HG03060 (cell line): ENCODE results near the gene MFNG.

Experiments
- ATAC-seq: cut with Tn5 transposase; IDR thresholded peaks from one replicate; pipeline ENCODE4 v1.9.1; 2021; ENCODE audit warnings: low read depth, moderate number of reproducible peaks; ENCODE audit not compliant: unreplicated experiment

Gene MFNG

DNA sequence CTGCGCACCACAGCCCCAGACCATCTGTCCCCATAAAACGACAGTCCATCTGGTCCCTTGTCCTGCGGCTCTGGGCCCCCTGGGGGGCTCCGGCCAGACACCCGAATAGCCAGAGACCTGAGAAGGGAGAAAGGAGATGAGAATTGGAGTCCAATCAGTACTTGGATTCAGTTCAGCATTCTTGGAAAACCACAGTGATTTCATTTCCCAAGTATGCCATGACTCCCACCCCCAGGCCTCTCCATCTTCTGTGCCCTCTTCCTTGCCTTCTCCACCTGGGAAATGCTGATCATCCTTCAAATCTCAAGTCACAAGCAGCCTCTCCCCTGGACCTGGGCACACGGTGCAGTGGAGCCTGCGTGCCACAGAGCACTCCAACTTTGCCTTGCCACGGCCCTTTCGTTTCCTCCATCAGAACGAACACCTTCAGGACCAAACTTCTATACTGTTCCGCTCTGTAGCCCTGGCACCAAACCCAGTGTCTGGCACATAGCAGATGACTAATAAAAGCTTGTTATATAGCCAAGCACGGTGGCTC is 10.9 kb upstream of the MFNG start:
- no peak for ATAC-seq

DNA sequence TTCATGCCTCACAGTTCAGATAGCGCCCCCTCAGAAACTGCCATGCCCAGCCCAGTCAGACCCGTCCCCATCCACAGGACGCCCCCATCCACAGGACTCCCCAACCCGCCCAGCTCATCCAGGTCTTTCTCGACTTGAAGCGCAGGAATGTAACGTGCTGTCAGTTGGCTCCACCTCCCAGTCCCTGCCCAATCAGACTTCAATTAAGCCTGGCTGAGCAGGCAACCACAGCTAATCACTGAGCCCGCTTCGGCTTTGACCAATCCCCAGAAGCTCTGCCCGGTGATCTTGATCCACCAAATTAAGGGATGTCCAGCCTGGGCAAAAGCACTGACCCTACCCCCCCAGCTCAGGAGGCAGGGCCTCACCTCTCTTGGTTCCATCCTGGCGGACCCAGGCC is 10.5 kb upstream of the MFNG start:
- ATAC-seq, result no peak

DNA sequence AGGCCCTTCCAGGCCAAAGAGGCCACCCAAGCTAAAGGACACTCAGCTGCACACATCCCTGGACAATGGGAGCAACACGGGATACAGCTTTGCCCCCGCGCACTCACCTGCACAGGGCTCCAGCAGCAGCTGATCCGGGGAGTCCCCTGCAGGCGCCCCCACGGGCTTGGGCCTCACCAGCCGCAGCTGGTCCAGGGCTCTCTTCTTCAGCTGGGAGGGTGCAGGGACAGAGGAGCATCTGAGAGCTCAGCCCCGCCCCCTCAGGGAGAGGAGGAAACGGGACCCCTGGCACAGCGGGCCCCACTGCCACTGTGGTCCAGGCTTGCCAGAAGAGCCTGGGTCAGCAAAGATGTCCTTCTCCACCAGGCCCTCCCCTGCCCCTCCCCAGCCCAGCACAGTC is 7.8 kb upstream of the MFNG start:
- ATAC-seq, result no peak

DNA sequence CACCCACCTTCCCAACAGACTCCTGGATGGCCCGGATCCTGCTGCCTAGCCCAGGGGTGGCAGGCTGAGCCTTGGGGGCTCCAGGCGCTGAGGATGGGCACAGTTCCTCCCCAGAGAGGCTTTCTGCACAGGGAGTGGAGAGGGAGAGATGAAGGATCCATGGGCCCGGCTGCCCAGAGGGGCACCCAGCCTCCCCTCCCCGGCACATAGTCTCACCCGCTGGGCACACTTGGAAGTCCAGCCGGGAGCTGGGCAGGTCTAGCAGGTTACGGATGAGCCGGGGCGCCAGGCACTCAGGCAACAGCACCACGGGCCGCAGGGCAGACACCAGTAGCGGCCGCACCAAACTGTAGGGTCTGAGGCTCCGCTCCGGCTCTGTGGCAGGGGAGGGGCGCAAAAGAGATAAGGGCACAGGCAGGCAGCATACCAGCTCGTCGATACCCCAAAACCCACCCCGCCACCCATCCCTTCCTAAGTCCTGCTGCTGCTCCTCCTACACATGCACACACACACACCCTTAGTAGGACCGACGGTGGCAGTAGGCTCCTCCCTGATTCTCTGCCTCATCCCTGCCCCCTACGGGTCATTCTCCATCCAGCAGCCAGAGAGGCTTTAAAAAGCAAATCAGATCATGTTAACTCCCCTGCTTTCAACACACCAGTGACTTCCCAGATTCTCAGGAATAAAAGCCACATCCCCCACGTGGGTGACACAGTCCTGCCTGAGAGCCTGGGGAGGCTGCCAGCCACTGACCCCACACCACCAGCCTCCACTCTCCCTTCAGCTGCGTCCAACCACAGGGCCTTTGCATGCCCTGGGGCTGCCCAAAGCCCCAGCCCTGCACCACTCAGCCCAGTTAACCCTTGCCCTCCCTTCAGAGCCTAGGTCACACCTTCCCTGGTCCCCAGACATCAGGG is 6.5 kb upstream of the MFNG start:
- no peak for ATAC-seq

DNA sequence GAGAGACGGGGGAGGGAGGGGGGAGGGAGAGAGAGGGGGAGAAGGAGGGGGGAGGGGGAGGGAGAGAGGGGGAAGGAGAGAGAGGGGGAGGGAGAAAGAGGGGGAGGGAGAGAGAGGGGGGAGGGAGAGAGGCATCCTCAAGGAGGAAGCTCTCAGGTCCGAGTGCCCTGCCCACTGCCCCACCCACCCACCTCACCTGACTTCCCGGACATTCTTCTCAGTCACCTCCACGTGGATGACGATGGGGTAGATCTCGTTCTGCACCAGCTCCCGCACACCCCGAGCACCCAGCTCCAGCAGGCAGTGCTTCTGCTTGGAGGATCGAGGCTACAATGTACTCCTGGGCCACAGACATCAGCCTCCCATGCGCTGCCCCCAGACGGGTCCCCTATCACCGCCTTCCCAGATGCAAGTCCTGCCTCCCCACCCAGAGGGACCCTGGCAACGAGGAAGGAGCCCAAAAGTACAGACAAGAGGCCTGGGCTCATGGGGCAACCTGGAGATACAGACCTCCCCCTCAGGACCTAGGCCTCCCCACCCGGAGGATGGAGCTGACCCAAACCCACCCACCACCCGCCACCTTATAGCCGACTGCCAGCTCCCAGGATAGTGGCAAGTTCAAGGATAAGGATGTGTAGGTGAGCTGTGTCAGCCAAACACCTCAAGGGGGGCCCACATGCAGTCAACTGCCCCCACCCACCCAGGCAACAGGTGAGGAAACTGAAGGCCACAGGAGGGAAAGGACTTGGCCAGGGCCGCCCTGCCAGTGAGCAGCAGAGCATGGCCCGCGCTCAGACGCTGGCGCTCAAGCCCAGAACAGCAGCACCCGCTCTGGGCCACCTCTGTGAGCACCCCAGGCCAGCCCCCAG is 5.6 kb upstream of the MFNG start:
- ATAC-seq, result no peak

DNA sequence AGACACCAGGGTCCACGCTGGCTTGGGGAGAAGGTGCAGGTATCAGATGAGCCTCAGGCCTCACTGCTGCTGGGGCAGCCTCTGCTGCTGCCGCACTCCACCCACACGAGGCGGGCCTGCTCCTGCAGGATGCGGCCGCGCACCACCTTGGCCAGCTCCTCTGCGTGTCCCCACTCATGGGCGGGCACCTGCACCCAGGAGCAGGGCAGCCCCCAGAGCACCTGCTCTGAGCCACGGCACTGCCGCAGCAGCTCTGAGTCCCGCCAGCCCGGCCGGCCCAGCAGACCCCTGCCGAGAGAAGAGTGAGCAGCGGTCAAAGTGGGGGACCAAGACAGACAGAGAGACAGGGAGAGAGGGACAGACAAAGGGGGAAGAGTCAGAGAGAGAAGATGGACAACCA is 4.9 kb upstream of the MFNG start:
- ATAC-seq, result no peak

DNA sequence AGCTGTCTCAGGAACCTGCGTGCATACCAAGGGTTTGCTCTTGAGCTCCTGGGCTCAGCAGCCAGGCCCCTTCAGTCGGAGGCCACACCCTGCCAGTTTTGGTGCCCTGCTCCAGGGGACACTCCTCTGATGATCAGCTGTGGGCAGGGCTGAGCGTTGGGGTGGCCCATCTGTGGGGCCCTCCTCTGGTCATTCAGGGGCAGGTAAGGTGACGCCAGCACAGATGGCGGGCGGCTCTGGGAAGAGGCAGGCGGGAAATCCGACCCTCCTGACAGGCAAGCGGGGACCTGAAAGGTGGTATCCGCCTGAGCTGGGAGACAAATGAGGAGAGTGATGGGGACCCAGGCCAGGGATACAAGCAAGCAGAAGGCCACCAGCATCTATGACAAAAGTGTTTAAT is 3.8 kb upstream of the MFNG start:
- ATAC-seq, result no peak

DNA sequence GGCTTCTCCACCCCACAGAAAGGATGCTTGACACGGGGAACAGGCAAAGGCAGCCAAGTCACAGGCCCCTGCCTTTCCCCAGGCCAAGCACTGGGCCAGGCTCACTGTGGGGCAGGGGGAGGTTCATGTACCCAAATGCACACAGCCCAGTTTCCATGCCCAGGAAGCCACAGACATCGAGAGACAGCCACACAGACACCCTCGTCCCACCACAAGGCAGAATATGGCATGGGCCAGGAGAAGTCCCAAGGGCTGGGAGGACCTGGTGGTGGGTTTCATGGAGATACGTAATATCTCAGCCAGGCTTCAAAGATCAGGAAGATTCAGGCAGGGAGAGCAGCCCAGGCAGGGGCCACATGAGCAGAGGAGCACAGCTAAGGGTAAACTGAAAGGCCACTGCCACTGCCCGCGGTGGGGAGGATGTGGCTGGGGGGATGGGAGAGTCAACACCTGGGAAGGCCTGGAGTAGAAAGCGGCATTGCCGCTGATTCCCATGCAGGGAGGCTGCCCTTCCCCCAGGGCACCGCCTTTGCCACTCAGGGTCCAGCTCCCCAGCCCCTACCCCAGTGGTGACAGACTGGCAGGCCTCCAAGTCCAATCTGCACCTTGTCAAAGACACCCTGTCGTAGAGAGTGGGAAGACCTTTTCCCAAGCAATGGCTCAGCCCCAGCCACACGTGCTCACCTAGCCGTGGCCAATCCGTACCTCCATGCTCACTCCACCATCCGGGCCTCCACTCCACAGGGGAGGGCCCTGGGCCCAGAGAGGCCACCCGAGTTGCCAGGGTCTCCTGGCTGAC is 2.4 kb upstream of the MFNG start:
- ATAC-seq, result no peak

DNA sequence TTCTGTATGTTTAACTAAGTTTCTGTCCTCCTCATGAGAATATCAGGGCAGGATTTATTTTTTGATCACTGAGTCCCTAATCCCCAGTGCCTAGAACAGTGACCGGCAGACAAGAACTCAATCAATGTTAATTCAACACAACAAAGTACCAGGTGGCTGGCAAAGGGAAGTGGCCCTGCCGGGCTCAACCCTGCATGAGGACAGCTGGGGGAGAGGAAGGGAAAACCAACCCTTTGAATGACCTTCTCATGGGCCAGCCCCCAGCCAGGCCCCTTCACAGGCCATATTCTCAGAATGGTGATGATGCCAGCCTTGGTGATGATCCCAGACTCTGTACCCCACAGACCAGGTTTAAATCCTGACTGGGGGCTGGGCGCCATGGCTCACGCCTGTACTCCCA is 1.4 kb upstream of the MFNG start:
- ATAC-seq, result no peak

DNA sequence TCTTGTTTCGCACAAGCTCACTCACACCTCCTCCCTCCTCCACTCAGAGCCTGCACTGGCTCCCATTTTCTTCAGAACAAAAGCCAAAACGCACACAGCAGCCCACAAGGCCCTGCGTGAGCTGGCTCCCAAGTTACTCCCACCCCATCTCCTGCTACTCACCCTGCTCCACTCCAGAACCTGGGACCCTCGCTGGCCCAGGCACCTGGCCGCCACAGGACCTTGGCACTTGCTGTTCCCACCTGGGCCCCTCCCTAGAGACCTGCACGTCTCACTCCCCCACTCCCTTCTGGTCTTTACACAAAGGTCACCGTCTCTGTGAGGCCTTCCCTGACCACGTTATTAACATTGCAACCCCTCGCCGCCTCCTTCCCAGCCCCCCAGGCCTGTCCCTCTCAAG is 945 bp upstream of the MFNG start:
- ATAC-seq, result no peak

DNA sequence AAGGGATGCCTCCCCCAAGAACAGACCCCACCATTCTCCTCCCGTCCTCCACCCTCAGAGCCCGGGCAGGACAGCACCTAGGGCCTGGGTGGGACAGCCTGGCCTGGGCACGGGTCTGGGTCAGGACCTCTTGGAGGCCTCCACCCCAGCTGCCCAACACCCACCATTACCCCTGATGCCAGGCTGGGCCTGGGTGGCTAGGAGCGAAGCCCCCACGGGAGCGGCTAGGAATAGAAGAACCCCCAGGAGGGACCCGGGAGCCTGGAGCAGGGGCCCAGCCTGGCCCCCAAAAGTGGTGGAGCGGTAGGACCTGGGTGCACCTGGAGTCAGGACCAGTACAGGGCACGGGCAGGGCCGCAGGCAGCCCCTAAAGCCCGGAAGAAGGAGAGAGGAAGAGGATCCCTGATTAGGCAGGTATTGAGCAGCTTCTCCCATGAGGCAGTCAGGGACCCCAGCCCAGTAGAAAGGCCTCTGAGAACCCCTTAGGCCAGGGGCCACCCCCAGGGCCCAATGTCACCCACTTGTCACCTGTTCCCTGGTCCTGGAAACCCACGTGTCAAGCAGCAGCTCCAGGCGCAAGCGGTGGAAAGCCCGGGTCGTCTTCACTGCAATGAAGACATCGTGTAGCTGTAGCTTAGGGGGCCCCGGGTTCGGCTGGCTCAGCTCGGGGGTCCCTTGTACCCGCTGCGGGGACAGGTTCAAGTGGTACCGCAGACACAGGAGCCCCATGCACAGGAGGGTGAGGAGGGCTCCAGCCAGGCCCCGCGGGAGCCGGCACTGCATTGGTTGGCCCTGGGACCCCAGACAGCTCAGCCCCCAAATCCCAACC is 575 bp downstream of the MFNG start:
- no peak for ATAC-seq

DNA sequence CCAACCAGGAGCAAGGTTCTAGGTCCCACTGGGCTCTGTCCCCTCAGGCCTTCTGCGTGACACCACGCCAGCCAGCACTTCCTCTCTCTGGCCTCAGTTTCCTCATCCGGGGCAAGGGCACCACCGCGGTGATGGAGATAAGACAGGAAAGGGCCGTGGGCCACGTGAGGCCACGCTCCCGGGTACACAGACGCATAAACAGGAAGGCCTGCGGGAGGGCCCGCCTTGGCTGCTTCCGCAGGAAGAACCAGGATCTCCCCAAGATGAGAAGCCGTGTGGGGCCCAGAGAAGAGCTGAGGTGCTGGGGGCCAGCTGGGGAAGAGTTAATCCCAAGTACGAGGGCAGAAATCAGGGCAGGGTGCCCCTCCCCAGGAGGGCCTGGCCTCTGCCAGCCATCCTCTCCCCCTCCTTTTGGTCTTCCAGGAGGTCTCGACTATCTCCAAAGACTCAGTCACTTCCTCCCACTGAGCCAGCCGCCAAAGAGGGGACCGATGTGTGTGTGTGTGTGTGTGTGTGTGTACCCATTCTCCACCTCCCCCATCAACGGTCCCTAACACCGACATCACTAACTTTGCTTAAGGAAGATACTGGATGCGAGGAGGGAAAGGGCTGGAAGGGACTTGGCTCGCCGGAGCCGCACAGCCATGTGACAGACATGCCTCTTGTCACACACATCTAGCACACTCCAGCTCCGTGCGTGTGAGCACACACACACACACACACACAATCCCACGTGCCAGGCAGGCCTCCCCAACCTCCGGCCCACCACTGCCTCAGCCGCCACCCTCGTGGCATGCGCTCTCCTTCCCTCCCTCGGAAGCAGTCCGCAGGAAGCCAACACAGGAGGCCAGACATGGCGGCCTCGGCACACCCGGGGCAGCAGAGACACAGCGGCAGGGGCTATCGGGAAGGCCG is 1.4 kb downstream of the MFNG start:
- ATAC-seq, result no peak

DNA sequence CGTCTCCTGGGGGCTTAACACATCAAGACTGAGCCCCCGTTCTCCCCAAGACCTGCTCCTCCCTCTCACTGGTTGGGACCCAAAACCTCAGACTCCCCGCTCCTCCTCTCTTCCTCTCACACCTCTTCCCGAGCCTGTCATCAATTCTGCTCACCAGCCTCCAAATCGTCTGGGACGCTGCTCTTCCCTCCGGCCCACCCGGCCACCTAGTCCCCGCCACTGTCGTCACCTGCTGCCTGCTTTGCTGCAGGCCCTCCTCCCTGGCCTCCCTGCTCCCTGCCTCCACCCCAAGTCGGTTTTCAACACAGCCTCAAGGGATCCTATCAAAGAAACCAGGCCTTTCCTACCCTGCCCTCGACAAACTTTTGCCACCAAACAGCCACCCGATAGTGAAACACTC is 3.1 kb downstream of the MFNG start:
- no peak for ATAC-seq

DNA sequence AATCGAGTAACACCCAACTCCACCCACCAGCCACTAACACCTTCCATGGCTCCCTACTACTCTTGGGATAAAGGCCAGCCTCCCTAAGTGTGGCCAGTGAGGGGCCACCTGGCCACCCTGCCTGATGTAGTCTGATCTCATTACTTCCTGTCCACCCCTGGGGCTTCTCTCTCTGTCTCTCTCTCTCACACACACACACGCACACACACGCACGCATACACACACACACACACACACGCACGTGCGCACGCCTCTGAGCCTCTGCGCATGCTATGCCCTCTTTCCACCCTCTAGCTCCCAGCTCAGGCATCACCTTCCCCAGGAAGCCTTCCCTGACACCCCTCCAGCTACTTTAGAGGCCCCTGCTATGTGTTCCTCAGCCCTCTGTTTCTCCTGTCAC is 3.9 kb downstream of the MFNG start:
- ATAC-seq, result no peak

DNA sequence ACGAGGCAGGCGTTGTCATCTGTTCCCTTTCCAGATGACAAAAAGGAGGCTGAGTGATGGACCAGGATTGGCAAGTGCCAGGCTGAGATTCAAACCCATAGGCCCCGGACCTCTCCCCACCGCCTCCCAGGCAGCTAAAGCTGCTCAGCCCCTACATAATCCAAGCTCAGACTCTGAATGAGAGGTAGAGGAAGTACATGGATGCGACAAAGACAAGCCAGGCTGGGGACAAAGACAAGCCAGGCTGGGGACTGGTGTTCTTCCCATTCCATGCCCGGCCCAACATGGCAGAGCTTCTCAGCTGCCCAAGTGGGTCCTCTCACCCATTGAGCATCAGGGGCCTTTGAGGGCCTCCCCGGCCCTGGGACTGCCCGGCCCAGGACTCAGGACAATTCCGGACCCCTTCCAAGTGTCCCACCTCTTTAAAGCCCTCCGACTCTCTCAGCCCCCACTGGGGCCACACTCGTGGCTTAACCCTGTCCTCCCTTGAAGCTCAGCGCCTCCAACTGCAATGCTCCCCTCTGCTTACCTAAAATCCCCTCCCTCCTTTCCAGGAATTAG is 4.8 kb downstream of the MFNG start:
- no peak for ATAC-seq

DNA sequence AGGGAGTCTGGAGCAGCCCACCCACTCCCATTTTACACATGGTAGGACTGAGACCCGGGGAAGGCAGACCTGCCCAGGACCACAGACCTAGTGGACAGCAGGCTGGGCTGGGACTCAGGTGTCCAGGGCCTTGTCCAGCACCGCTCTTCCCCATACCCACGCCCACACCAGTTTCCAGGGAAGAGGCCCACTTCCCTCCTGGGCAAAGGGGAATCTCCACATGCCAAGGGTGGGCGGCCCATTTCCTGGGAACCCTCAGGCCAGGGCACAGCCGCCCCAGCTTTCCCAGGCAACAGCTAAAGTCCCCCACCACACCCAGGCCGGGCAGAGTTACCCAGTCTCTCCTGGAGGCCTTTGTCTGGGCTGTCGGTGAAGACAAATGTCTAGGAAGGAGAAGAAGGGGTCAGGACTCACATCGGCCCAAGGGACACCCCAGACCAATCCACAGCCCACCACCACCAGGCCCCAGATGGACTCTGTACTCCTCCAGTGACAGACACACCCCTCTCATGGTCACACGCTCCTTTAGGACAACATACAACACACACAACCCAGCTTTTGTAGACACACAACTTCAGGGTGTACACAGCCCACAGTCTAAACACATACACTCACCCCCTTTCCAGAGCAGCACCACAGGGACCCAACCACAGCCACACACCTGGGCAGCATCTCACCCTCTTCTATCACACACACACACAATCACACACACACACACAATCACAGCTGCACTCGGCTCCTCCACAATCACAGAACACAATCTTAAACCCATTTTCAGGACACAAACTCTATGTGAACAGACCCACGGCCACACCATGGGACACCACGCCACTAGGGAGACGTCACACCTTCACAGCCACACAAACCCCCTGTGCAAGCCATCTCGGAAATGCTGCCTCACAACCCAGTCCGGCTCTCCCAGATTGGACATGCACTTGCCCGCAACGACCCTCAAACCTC is 5.5 kb downstream of the MFNG start:
- no peak for ATAC-seq

DNA sequence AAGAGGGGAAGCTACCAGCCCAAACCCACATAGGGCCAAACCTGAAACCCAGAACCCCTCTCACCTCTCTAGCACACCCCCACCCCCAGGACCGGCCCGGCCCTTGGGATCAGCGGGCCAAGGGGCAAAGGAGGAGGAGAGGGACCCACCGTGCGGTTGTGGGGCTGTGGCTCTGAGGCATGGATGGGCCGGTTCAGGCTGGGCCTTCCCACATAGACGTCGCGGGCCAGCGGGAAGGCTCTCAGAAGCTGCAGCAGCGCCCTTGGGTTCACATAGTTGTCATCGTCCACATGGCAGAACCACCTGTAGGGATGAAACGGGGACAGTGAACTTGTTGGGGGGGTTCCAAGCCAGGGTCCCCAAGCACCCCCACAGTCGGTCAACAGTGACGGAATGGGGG is 7.0 kb downstream of the MFNG start:
- no peak for ATAC-seq
